K562 (cell line): ENCODE data around the gene DLG4. TPM values are rescaled to one million over a fixed set of nuclear protein-coding genes. Genes with fewer than 3 reads are reported as not detected.

Experiments
- ATAC-seq: fragments of 200-7000 bp; cut with Tn5 transposase; 3 replicates; pipeline ENCODE4 v1.9.1; 2020; ENCODE audit warnings: moderate library complexity
- BruUV-seq: library from RNA; stranded (reverse); fragments of 400-500 nt; replicated peaks from 2 replicates; lab custom pipeline; 2021; lab: Mats Ljungman, UMichigan
- CTCF ChIA-PET: fragments of 300-600 bp; formaldehyde crosslinking; extraction: SDS; loops from one replicate; lab custom pipeline; 2021; ENCODE audit warnings: low intra/inter-chr PET ratio; lab: Yijun Ruan, JAX
- POLR2A ChIA-PET: fragments of 300-600, 350-650 bp; sonication (Branson Sonifier 250); formaldehyde crosslinking; extraction: SDS; loops from one replicate; lab custom pipeline; 2021; ENCODE audit warnings: antibody characterized with exemption, inconsistent platforms; lab: Yijun Ruan, JAX
- DNase-seq, 4 experiments: peaks; one replicate each; pipeline versions ENCODE4 v3.0.0 to v3.0.0-alpha.2; 2011 to 2018; ENCODE audit warnings: low spot score in 3 of 4, mixed read lengths in 3 of 4; ENCODE audit errors: extremely low read depth in 1 of 4
- FAIRE-seq: peaks from 2 replicates; lab custom pipeline; 2011; peaks lifted over from hg19 to GRCh38; lab: Jason Lieb, UNC
- H2AFZ ChIP-seq: 2 replicates; pipeline ENCODE4 v1.6.0; 2011; ENCODE audit warnings: low read depth, low read length, control low read depth, inconsistent platforms
- H3K27ac ChIP-seq: fragments of 200-600 bp; 3 replicates; pipeline ENCODE4 v1.8.0; 2011; ENCODE audit warnings: low read depth, mild to moderate bottlenecking, control low read depth, inconsistent platforms, low read length, moderate library complexity, mixed read lengths; ENCODE audit errors: extremely low read depth
- H3K27me3 ChIP-seq, 2 experiments: fragments of 300-600 bp in 1 of 2; 2 replicates in 1 of 2; 3 replicates in 1 of 2; pipeline versions ENCODE4 v1.6.0 to v1.8.0; 2011; ENCODE audit warnings: inconsistent platforms in 2 of 2, low read length in 2 of 2, mild to moderate bottlenecking in 1 of 2, mixed read lengths in 1 of 2, moderate library complexity in 1 of 2; ENCODE audit not compliant: control insufficient read depth in 2 of 2, insufficient read depth in 2 of 2
- H3K36me3 ChIP-seq: fragments of 300-600 bp; 3 replicates; pipeline ENCODE4 v1.8.0; 2011; ENCODE audit warnings: mild to moderate bottlenecking, low read length, inconsistent platforms; ENCODE audit not compliant: control insufficient read depth, insufficient read depth
- H3K4me1 ChIP-seq, 2 experiments: fragments of 200-600 bp in 1 of 2; replicated peaks in 1 of 2; 2 replicates in 1 of 2; 3 replicates in 1 of 2; pipeline versions ENCODE4 v1.5.1 to v1.8.0; 2011; ENCODE audit warnings: inconsistent platforms in 2 of 2, low read length in 2 of 2, mild to moderate bottlenecking in 1 of 2, mixed read lengths in 1 of 2, moderate library complexity in 1 of 2; ENCODE audit not compliant: control insufficient read depth in 2 of 2, insufficient read depth in 2 of 2
- H3K4me2 ChIP-seq: 2 replicates; pipeline ENCODE4 v1.6.1; 2011; ENCODE audit warnings: low read length, control low read depth, inconsistent platforms, mixed read lengths; ENCODE audit not compliant: insufficient read depth
- H3K4me3 ChIP-seq: fragments of 200-600 bp; sonication (generic), shearing (Covaris generic); 2 replicates; pipeline ENCODE4 v1.5.1; 2016; ENCODE audit warnings: control low read depth, inconsistent platforms
- H3K79me2 ChIP-seq: fragments of 200-600 bp; 3 replicates; pipeline ENCODE4 v1.8.0; 2011; ENCODE audit warnings: low read length, inconsistent platforms; ENCODE audit not compliant: control insufficient read depth, insufficient read depth
- H3K9ac ChIP-seq, 2 experiments: 2 replicates each; pipeline versions ENCODE4 v1.6.0 to v1.6.1; 2011; ENCODE audit warnings: low read depth in 2 of 2, low read length in 2 of 2, control low read depth in 1 of 2, inconsistent platforms in 1 of 2, mild to moderate bottlenecking in 1 of 2, mixed read lengths in 1 of 2; ENCODE audit not compliant: insufficient read depth in 1 of 2
- H3K9me1 ChIP-seq: one replicate; pipeline ENCODE4 v1.6.0; 2011; ENCODE audit warnings: inconsistent platforms, mild to moderate bottlenecking, low read length, moderate library complexity; ENCODE audit not compliant: control insufficient read depth, insufficient read depth
- H3K9me3 ChIP-seq: replicated peaks from 2 replicates; pipeline ENCODE4 v1.5.1; 2011; ENCODE audit warnings: low read depth, low read length, inconsistent platforms; ENCODE audit not compliant: control insufficient read depth, insufficient read depth
- H4K20me1 ChIP-seq: replicated peaks from 2 replicates; pipeline ENCODE4 v1.6.1; 2011; ENCODE audit warnings: low read length, inconsistent platforms, mixed read lengths; ENCODE audit not compliant: control insufficient read depth, insufficient read depth
- AFF4 ChIP-seq: sonication (generic); formaldehyde crosslinking; IDR thresholded peaks from 2 replicates; pipeline ENCODE4 v1.8.0; 2023; ENCODE audit warnings: mild to moderate bottlenecking, missing genetic modification reagents
- ARID3A ChIP-seq: IDR thresholded peaks from 2 replicates; pipeline ENCODE4 v1.6.1; 2012; ENCODE audit warnings: low read depth, low read length, improper control_type of control experiment, borderline replicate concordance
- FOXJ2 ChIP-seq: fragments of 200-800 bp; sonication (Bioruptor generic); IDR thresholded peaks from 2 replicates; pipeline ENCODE4 v1.6.1; 2016; ENCODE audit warnings: missing genetic modification characterization, missing compliant biosample characterization
- FOXK1 ChIP-seq: sonication (generic); formaldehyde crosslinking; IDR thresholded peaks from 2 replicates; pipeline ENCODE4 v1.8.0; 2022; ENCODE audit warnings: missing genetic modification reagents, mild to moderate bottlenecking, borderline replicate concordance
- HMBOX1 ChIP-seq: sonication (generic); IDR thresholded peaks from 2 replicates; pipeline ENCODE4 v1.6.1; 2016
- MXI1 ChIP-seq: IDR thresholded peaks from 2 replicates; pipeline ENCODE4 v1.6.1; 2011; ENCODE audit warnings: low read depth, mild to moderate bottlenecking, improper control_type of control experiment, low read length
- RAD51 ChIP-seq: fragments of 450-650 bp; IDR thresholded peaks from 2 replicates; pipeline ENCODE4 v1.7.1; 2016; ENCODE audit warnings: low read depth, mild to moderate bottlenecking, borderline replicate concordance
- RB1 ChIP-seq: fragments of 450-650 bp; IDR thresholded peaks from 2 replicates; pipeline ENCODE4 v1.6.1; 2017; ENCODE audit warnings: low read depth, mild to moderate bottlenecking
- RBM22 ChIP-seq: fragments of 200-400 bp; formaldehyde crosslinking; IDR thresholded peaks from 2 replicates; pipeline ENCODE4 v1.6.1; 2018; ENCODE audit warnings: low read length, low read depth; ENCODE audit not compliant: poor library complexity, severe bottlenecking
- SLC30A9 ChIP-seq: fragments of 250-450 bp; sonication (Bioruptor Pico); IDR thresholded peaks from 2 replicates; pipeline ENCODE4 v1.8.0; 2022; ENCODE audit warnings: mild to moderate bottlenecking, moderate library complexity
- TCF3 ChIP-seq: sonication (generic); formaldehyde crosslinking; IDR thresholded peaks from 2 replicates; pipeline ENCODE4 v1.4.0; 2020; ENCODE audit warnings: mild to moderate bottlenecking, missing genetic modification reagents
- U2AF2 ChIP-seq: fragments of 200-400 bp; formaldehyde crosslinking; optimal IDR thresholded peaks from 2 replicates; pipeline ENCODE3; 2017; ENCODE audit warnings: low read depth, mild to moderate bottlenecking, low read length
- ZC3H11A ChIP-seq: IDR thresholded peaks from 2 replicates; pipeline ENCODE4 v1.6.1; 2012; ENCODE audit warnings: low read depth, low read length, improper control_type of control experiment
- ZNF507 ChIP-seq: conservative IDR thresholded peaks from 2 replicates; pipeline ENCODE4 v1.6.1; 2017; ENCODE audit warnings: missing genetic modification characterization, missing compliant biosample characterization
- ZNF655 ChIP-seq: fragments of 250-450 bp; sonication (Bioruptor Pico); IDR thresholded peaks from 2 replicates; pipeline ENCODE4 v1.5.0; 2021
- ZNF77 ChIP-seq: fragments of 250-450 bp; sonication (Bioruptor Pico); IDR thresholded peaks from 2 replicates; pipeline ENCODE4 v1.5.0; 2020
- WGBS: fragments of 100-300 bp; shearing (Covaris generic); methylation state at CpG from one replicate; pipeline ENCODE4 v1.1.6; 2016; ENCODE audit warnings: low coverage, mixed read lengths; ENCODE audit not compliant: insufficient coverage; ENCODE audit errors: missing lambda C conversion rate; 5-methylcytosine and 5-hydroxymethylcytosine counted together
- in situ Hi-C: fragments of 300-500 bp; cut with MboI; formaldehyde crosslinking; loops from 4 replicates; pipeline ENCODE4 v1.15.0; 2018; ENCODE audit warnings: inconsistent platforms, mixed read lengths
- intact Hi-C: fragments of 100-400 bp; cut with micrococcal nuclease; formaldehyde crosslinking; loops from 2 replicates; pipeline ENCODE4 v1.14.2; 2022
- polyA plus RNA-seq, 8 experiments: library from polyadenylated mRNA; depleted of rRNA in 4 of 8; stranded (reverse) in 5 of 8; unstranded in 3 of 8; fragments of >200 nt; fragmentation: Nextera tagmentation in 2 of 8; fragmentation: Illumina TruSeq in 1 of 8; extraction: Ambion mirVana in 2 of 8; extraction: Trizol in 1 of 8; gene quantifications; 2 replicates each; pipeline versions ENCODE4 v1.2.1 to v1.2.3, GENCODE V29; 2011 to 2014; ENCODE audit warnings: inconsistent platforms in 1 of 8, missing spikeins in 1 of 8
- total RNA-seq, 7 experiments: library from RNA; depleted of rRNA in 6 of 7; stranded (reverse); fragments of >200 nt in 6 of 7; fragmentation: Illumina TruSeq in 2 of 7; extraction: Trizol in 2 of 7; gene quantifications; 2 replicates each; pipeline versions ENCODE4 v1.2.1 to v1.2.3, GENCODE V29; 2011 to 2021; ENCODE audit warnings: low replicate concordance in 1 of 7

The DLG4 gene
- total and polyA plus RNA-seq, 9 of the 15 experiments (the other 6 are each of a cell fraction or from before 2014, with no cell fraction given) = 0.03 to 12.0 (median 4.1) TPM

- no peak overlapping the region; the same call in 2 of the 3 replicates for H3K27ac ChIP-seq
- no peaks in the 10 kb centered on the region for H3K27me3 ChIP-seq
- no peak overlapping the region for H3K9ac ChIP-seq
- intact Hi-C loops (no loop called here), in situ Hi-C loops (no loop called here)
- FAIRE-seq = no peak
- no peak overlapping the region for H2AFZ ChIP-seq
- ATAC-seq = peak; percentile 16
- BruUV-seq = no TSS peak
- DNase-seq = peak; percentile 66 to 80 (median 74)
- H3K4me2 ChIP-seq = peak overlapping the region; percentile 56
- peaks cover 32% of the 10 kb centered on the region; the same call in 2 of the 3 replicates for H3K79me2 ChIP-seq
- H3K9me3 ChIP-seq = no peaks in the 10 kb centered on the region
- H4K20me1 ChIP-seq = no peaks in the 10 kb centered on the region; the same call in 1 of the 2 replicates
- H3K9me1 ChIP-seq = no peaks in the 10 kb centered on the region
- ChIA-PET POLR2A (interaction anchor here (0.6 to 1.3 kb wide), 2 partner anchors 29 to 436 kb away, joined by 3 to 4 read pairs; partner anchors contain the start of gene GABARAP), CTCF (no interaction called here)
- H3K4me1 ChIP-seq = peaks cover 28 to 38% of the 10 kb centered on the region in 2 experiments
- 9% methylated on average over 14 of the region's 15 CpGs for WGBS
- peak overlapping the region; percentile 2; the same call in 1 of the 2 replicates for H3K4me3 ChIP-seq
- no peaks in the 10 kb centered on the region for H3K36me3 ChIP-seq
- no peak for TF ChIP-seq RBM22
- 0 out of 2 replicates have a peak, but pooled peaks have one; percentile 55 for TF ChIP-seq FOXJ2
- no peak for TF ChIP-seq ZNF507 (tag)
- no peak for TF ChIP-seq ZNF655 (CRISPR knock-in tag)
- TF ChIP-seq MXI1 = peak; percentile 99
- TF ChIP-seq RAD51 = no peak
- TF ChIP-seq HMBOX1 = no peak
- no peak for TF ChIP-seq ZC3H11A
- TF ChIP-seq U2AF2 = no peak
- 0 out of 2 replicates have a peak, but pooled peaks have one; percentile 6 for TF ChIP-seq RB1
- no peak for TF ChIP-seq ZNF77 (CRISPR knock-in tag)
- TF ChIP-seq ARID3A = no peak
- no peak for TF ChIP-seq SLC30A9 (CRISPR knock-in tag)
- TF ChIP-seq TCF3 (CRISPR knock-in tag) = no peak
- TF ChIP-seq AFF4 (CRISPR knock-in tag) = no peak
- TF ChIP-seq FOXK1 (CRISPR knock-in tag) = no peak
Observed at GRCh38 chr17:7213895-7214299, 5.7 kb downstream of the DLG4 start.
